ENCODE data around the gene NFYA. TPM values are rescaled to one million over a fixed set of nuclear protein-coding genes. Genes with fewer than 3 reads are reported as not detected.

NFYA gene
- total and polyA plus RNA-seq, 4 donors, result 2.2 to 28.4 (median 10.1) TPM

DNA sequence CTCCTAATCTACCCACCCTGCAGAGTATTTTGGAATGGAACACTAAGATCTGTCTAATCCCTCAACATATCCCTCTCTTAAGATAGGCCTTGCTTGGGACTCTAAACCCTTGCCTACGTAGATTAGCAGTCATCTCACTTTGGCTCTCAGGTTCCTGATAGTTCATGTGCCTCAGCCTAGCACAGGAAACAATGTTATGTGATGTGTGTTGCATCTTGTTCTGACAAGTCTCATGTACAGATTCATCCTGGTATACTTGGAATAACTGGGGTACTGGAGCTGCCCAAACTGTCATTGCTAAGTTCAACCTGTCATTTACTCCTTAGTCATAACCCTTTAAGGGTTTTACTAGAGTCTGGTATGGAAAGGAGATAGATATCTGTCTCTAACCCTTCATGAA, 47.3 kb downstream of the NFYA start:
- H3K4me3 ChIP-seq (ENCODE audit: low read depth in 1 of 3, low read length in 3 of 3), result no peak overlapping the region
- no peaks in the 10 kb centered on the region for H3K4me1 ChIP-seq (ENCODE audit: control insufficient read depth in 4 of 4, insufficient read depth in 4 of 4, low read length in 3 of 4)
- no peaks in the 10 kb centered on the region for H3K9me3 ChIP-seq (ENCODE audit: control insufficient read depth in 4 of 4, low read length in 3 of 4)
- no peaks in the 10 kb centered on the region for H3K27me3 ChIP-seq (ENCODE audit: control insufficient read depth in 4 of 4, insufficient read depth in 4 of 4, low read length in 3 of 4)
- peaks cover 0 to 6% (median 2%) of the 10 kb centered on the region in 4 donors for H3K36me3 ChIP-seq (ENCODE audit: control insufficient read depth in 4 of 4, insufficient read depth in 3 of 4, low read depth in 1 of 4, low read length in 3 of 4)
- no peak for TF ChIP-seq FOXA1 (IDR thresholded peaks at IDR 0.05)
- TF ChIP-seq GABPA (IDR thresholded peaks at IDR 0.05 in 1 of 2, conservative IDR thresholded peaks at IDR 0.05 in 1 of 2), result no peak
- TF ChIP-seq, protein P1, sequence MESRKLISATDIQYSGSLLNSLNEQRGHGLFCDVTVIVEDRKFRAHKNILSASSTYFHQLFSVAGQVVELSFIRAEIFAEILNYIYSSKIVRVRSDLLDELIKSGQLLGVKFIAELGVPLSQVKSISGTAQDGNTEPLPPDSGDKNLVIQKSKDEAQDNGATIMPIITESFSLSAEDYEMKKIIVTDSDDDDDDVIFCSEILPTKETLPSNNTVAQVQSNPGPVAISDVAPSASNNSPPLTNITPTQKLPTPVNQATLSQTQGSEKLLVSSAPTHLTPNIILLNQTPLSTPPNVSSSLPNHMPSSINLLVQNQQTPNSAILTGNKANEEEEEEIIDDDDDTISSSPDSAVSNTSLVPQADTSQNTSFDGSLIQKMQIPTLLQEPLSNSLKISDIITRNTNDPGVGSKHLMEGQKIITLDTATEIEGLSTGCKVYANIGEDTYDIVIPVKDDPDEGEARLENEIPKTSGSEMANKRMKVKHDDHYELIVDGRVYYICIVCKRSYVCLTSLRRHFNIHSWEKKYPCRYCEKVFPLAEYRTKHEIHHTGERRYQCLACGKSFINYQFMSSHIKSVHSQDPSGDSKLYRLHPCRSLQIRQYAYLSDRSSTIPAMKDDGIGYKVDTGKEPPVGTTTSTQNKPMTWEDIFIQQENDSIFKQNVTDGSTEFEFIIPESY (IDR thresholded peaks at IDR 0.05), result no peak
- no peak for TF ChIP-seq RXRA (IDR thresholded peaks at IDR 0.05)
- no peak for TF ChIP-seq JUND (IDR thresholded peaks at IDR 0.05)
- TF ChIP-seq, protein P2, sequence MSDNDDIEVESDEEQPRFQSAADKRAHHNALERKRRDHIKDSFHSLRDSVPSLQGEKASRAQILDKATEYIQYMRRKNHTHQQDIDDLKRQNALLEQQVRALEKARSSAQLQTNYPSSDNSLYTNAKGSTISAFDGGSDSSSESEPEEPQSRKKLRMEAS (IDR thresholded peaks at IDR 0.05), result no peak
- TF ChIP-seq YY1 (IDR thresholded peaks at IDR 0.05), result no peak
- TF ChIP-seq RAD21 (IDR thresholded peaks at IDR 0.05), result no peak
- H3K27ac ChIP-seq (ENCODE audit: low read depth in 1 of 2, low read length in 2 of 2), result no peak overlapping the region
- 96% methylated on average over 1 of the region's 1 CpG for WGBS
- no peak overlapping the region for H3K9ac ChIP-seq (ENCODE audit: low read depth in 1 of 2, low read length in 2 of 2)
- DNase-seq (ENCODE audit: low spot score), result no peak

DNA sequence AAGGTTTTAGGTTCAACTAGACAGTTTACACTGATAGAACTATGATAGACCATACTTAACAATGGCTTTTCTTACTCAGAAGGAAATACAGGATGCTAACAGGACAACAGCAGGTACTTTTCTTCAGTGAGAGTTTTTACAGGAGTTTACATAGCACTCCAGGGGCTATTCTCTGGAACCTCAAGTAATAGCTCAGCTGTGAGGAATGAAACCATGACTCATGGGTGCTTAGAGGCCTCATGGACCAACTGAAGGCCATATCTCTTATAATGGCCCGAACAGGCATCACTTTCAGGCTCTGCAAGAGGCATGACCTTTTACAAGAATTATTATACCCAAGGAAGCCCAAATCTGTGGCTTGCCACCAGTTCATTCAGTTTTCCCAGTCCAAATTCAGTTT, 49.6 kb downstream of the NFYA start:
- no peak overlapping the region for H3K4me3 ChIP-seq (ENCODE audit: low read depth in 1 of 3, low read length in 3 of 3)
- no peak for DNase-seq (ENCODE audit: low spot score)
- H3K27ac ChIP-seq (ENCODE audit: low read depth in 1 of 2, low read length in 2 of 2), result no peak overlapping the region
- no peaks in the 10 kb centered on the region for H3K9me3 ChIP-seq (ENCODE audit: control insufficient read depth in 4 of 4, low read length in 3 of 4)
- H3K4me1 ChIP-seq (ENCODE audit: control insufficient read depth in 4 of 4, insufficient read depth in 4 of 4, low read length in 3 of 4), result no peaks in the 10 kb centered on the region
- H3K27me3 ChIP-seq (ENCODE audit: control insufficient read depth in 4 of 4, insufficient read depth in 4 of 4, low read length in 3 of 4), result no peaks in the 10 kb centered on the region
- TF ChIP-seq FOXA1 (IDR thresholded peaks at IDR 0.05), result no peak
- TF ChIP-seq, protein P2 (IDR thresholded peaks at IDR 0.05), result no peak
- peaks cover 0 to 6% (median 2%) of the 10 kb centered on the region in 4 donors for H3K36me3 ChIP-seq (ENCODE audit: control insufficient read depth in 4 of 4, insufficient read depth in 3 of 4, low read depth in 1 of 4, low read length in 3 of 4)
- H3K9ac ChIP-seq (ENCODE audit: low read depth in 1 of 2, low read length in 2 of 2), result no peak overlapping the region
- 92% methylated on average over 1 of the region's 1 CpG for WGBS

DNA sequence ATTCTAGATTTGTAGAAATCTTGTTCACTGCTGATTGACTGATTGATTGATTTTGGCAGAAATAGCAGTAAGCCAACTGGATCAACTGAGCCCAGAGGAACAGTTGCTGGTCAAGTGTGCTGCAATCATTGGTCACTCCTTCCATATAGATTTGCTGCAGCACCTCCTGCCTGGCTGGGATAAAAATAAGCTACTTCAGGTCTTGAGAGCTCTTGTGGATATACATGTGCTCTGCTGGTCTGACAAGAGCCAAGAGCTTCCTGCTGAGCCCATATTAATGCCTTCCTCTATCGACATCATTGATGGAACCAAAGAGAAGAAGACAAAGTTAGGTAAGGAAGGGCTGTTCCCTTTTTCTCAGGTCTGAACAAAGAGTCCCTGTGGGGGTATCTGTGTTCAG, 50.1 kb downstream of the NFYA start:
- 94% methylated on average over 1 of the region's 1 CpG for WGBS
- TF ChIP-seq HNF4G (IDR thresholded peaks at IDR 0.05), result no peak
- TF ChIP-seq, protein P3, sequence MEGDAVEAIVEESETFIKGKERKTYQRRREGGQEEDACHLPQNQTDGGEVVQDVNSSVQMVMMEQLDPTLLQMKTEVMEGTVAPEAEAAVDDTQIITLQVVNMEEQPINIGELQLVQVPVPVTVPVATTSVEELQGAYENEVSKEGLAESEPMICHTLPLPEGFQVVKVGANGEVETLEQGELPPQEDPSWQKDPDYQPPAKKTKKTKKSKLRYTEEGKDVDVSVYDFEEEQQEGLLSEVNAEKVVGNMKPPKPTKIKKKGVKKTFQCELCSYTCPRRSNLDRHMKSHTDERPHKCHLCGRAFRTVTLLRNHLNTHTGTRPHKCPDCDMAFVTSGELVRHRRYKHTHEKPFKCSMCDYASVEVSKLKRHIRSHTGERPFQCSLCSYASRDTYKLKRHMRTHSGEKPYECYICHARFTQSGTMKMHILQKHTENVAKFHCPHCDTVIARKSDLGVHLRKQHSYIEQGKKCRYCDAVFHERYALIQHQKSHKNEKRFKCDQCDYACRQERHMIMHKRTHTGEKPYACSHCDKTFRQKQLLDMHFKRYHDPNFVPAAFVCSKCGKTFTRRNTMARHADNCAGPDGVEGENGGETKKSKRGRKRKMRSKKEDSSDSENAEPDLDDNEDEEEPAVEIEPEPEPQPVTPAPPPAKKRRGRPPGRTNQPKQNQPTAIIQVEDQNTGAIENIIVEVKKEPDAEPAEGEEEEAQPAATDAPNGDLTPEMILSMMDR (IDR thresholded peaks at IDR 0.05; ENCODE audit: low read depth, low read length, missing input control), result no peak
- TF ChIP-seq, protein P4, sequence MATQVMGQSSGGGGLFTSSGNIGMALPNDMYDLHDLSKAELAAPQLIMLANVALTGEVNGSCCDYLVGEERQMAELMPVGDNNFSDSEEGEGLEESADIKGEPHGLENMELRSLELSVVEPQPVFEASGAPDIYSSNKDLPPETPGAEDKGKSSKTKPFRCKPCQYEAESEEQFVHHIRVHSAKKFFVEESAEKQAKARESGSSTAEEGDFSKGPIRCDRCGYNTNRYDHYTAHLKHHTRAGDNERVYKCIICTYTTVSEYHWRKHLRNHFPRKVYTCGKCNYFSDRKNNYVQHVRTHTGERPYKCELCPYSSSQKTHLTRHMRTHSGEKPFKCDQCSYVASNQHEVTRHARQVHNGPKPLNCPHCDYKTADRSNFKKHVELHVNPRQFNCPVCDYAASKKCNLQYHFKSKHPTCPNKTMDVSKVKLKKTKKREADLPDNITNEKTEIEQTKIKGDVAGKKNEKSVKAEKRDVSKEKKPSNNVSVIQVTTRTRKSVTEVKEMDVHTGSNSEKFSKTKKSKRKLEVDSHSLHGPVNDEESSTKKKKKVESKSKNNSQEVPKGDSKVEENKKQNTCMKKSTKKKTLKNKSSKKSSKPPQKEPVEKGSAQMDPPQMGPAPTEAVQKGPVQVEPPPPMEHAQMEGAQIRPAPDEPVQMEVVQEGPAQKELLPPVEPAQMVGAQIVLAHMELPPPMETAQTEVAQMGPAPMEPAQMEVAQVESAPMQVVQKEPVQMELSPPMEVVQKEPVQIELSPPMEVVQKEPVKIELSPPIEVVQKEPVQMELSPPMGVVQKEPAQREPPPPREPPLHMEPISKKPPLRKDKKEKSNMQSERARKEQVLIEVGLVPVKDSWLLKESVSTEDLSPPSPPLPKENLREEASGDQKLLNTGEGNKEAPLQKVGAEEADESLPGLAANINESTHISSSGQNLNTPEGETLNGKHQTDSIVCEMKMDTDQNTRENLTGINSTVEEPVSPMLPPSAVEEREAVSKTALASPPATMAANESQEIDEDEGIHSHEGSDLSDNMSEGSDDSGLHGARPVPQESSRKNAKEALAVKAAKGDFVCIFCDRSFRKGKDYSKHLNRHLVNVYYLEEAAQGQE (IDR thresholded peaks at IDR 0.05), result no peak
- H3K36me3 ChIP-seq (ENCODE audit: control insufficient read depth in 4 of 4, insufficient read depth in 3 of 4, low read depth in 1 of 4, low read length in 3 of 4), result peaks cover 0 to 6% (median 2%) of the 10 kb centered on the region in 4 donors

More for the DNA sequence above, 50.1 kb downstream of the NFYA start:
- no peaks in the 10 kb centered on the region for H3K4me1 ChIP-seq (ENCODE audit: control insufficient read depth in 4 of 4, insufficient read depth in 4 of 4, low read length in 3 of 4)
- no peak overlapping the region for H3K4me3 ChIP-seq (ENCODE audit: low read depth in 1 of 3, low read length in 3 of 3)
- H3K9me3 ChIP-seq (ENCODE audit: control insufficient read depth in 4 of 4, low read length in 3 of 4), result no peaks in the 10 kb centered on the region
- no peak for DNase-seq (ENCODE audit: low spot score)
- H3K27ac ChIP-seq (ENCODE audit: low read depth in 1 of 2, low read length in 2 of 2), result no peak overlapping the region
- H3K9ac ChIP-seq (ENCODE audit: low read depth in 1 of 2, low read length in 2 of 2), result no peak overlapping the region
- H3K27me3 ChIP-seq (ENCODE audit: control insufficient read depth in 4 of 4, insufficient read depth in 4 of 4, low read length in 3 of 4), result no peaks in the 10 kb centered on the region
